HG02571 (cell line): ENCODE measurements around the gene TOR1A.
"Not testable (repeated sequence)": the region's sequence is repeated elsewhere in the genome, so short reads cannot be mapped to it uniquely, and the experiment has no call there.

Source experiments
- ATAC-seq: cut with Tn5 transposase; IDR thresholded peaks from one replicate; pipeline ENCODE4 v1.9.1; 2021; ENCODE audit warnings: mild to moderate bottlenecking, moderate library complexity; ENCODE audit not compliant: unreplicated experiment

The TOR1A gene

DNA sequence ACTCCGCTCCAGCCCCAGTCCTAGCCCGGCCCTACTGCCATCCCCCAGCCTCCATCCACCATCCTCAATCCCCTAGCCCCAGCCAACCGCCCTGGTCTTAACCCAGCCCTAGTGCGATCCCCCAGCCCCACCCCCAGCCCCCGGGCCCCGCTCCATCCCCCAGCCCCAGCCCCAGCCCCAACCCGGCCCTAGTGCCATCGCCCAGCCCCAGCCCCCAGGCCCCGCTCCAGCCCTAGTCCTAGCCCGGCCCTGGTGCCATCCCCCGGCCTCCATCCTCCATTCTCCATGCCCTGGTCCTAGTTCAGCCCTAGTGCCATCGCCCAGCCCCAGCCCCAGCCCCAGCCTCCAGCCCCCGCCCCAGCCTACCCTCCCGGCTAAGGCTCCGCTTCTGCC lies 398 bp downstream of the TOR1A start:
- ATAC-seq: peak; percentile 26

DNA sequence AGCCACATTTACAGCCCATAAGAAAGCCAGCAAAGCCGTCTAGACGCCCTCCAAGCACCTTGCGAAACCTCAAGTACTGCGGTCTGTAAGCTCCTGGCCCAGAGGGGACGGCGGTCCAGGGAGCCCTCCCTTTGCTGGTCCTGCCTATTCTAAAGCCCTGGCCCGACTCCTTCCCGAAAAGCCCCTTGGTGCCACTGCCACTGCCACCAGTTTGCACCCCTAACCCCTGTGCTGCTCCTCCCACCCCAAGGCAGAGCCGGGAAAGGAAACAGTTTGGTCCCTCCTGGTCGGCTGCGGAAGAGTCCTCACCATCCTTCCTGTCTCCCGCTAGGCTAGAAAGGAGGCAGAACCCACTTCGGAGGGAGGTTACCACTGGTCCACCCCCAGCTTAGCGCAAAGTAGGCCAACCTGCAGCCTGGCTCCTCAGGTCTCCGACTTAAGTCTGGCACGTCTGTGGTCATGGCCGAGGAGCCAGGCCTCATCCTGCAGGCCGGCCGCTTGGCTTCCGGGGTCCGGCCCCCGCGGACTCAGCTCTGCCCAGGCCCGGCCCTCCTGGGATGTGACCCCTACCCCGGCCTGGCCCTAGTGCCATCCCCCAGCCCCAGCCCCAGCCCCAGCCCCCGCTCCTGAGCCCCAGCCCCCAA lies 916 bp downstream of the TOR1A start:
- no peak for ATAC-seq

GRCh38 chr9:129816501-129817435 lies 7.2 kb downstream of the TOR1A start:
- ATAC-seq: no peak

DNA sequence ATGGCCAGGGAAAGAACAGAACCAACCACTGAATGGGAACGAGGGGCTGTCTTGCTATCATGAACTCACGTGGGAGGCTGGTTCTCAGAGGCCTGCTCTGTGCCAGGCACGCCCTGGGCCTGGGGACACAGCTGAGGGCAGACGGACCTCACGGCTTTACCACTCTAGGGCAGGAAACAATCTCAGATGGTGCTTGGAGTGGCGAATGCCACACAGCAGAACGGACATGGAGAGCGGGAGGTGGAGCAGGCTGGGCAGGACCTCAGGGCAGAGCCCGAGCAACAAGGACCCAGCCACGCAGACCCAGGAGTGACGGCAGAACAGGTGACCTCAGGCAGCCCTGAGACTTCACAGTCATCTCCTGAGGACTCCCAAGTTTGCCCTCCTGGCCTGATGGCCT lies 8.7 kb downstream of the TOR1A start:
- no peak for ATAC-seq

DNA sequence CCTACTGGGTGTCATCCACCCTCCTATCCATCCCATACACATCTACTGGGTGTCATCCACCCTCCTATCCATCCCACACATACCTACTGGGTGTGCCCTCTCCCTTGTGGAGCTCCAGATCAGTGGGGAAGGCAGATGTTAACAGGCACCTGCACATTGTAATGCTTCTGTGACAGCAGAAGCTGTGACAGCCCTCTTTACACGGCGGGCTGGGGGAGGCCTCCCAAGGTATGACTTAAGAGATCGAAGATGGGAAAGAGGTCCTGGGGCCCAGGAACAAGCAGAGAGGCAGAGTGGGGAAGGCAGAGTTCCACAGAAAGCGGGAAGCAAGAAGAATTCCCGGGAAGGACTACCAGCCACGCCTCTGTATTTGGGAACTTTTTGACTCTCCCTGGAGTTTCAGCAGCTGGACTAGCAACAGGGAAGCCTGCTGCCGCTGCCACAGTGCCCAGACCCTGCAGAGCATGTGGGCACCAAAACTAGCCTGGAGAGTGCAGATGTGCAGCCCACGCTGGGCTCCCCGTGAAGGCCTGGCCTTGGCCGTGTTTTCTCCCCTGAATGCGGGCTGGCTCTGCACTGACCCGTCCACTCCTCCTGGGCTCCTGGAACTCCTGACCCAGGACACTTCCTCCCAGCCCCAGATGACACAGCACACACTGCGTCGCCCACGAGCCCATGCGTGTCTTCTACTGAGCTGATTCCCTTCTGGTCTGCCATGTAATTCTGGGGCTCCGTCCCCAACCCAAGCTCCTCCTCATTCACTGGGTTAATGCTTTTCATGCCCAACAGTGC lies 9.3 kb downstream of the TOR1A start:
- no peak for ATAC-seq

- no peak for ATAC-seq
Measured at GRCh38 chr9:129813661-129814060, 10.3 kb downstream of the TOR1A start.

- ATAC-seq: no peak
Measured at GRCh38 chr9:129812385-129812784, 11.6 kb downstream of the TOR1A start.

- no peak for ATAC-seq
Measured at GRCh38 chr9:129811967-129812363, 12.0 kb downstream of the TOR1A start.

DNA sequence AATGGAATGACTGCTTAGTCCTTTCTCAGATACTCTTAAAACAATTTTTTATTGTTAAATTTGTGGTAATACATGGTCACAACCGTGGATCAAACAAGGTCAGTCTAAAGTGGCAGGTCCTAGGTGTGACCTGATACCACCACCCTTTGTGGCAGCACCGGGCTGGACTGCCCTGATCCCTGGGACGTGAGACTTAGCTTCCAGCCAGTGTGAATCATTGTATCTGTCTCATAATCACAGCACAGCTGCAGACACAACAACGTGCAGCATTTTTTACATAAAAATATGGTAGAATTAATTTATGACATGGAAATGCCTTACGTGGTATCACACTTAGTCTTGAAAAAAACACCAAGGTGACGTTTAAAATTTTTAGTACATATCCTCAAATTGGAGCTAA lies 13.1 kb downstream of the TOR1A start:
- no peak for ATAC-seq

GRCh38 chr9:129810116-129810515 lies 13.8 kb downstream of the TOR1A start:
- no peak for ATAC-seq

- ATAC-seq: no peak
Measured at GRCh38 chr9:129809346-129809745, 14.6 kb downstream of the TOR1A start.

- no peak for ATAC-seq
Measured at GRCh38 chr9:129806061-129806460, 17.9 kb downstream of the TOR1A start.

DNA sequence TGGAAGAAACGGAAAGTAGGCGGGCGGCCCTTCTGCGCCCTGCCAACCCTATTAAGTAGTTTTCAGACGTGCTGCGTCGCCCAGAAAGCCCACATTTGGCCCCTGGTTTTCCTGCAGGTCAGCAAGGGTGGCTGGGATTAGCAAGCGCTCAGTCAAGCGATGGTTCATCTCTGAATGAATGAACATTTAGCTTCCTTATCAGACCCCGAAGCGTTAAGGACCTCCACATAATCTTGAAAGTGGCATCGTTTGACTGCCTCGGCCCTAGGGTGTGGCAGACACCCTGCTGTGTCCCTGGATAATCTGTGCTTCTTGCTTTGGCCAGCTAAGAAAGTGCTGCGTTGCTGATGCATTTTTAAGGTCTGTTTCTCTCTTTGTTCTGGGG lies 20.3 kb downstream of the TOR1A start:
- no peak for ATAC-seq

GRCh38 chr9:129802833-129803675 lies 20.9 kb downstream of the TOR1A start, which contains the start of gene TOR1B:
TSS of gene TOR1B (plus strand) at chr9:129803184. CDS start at chr9:129803213, 29 bp downstream.
- peak; percentile 88 for ATAC-seq

DNA sequence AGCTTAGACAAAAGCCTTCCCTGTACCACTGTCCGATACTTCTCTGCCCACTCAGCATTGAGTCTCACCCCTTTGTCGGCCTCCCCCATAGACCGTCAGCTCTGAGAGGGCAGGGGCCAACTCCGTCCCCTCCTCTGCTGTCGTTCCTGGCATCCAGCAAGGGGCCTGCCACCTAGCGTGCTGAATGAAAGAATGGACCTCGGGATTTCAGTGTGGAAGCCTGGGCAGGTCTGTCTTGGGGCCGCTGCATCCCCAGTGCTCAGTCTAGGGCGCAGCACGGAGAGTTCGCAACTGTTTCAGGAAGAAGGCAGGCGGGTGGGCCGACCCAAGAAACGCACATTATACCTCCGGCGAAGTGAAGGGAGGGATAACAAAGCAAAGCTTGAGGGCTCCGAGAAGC lies 22.4 kb downstream of the TOR1A start:
- no peak for ATAC-seq

- ATAC-seq: no peak
Measured at GRCh38 chr9:129798973-129799372, 25.0 kb downstream of the TOR1A start.

- not testable (repeated sequence) for ATAC-seq
Measured at GRCh38 chr9:129796029-129796428, 27.9 kb downstream of the TOR1A start.

DNA sequence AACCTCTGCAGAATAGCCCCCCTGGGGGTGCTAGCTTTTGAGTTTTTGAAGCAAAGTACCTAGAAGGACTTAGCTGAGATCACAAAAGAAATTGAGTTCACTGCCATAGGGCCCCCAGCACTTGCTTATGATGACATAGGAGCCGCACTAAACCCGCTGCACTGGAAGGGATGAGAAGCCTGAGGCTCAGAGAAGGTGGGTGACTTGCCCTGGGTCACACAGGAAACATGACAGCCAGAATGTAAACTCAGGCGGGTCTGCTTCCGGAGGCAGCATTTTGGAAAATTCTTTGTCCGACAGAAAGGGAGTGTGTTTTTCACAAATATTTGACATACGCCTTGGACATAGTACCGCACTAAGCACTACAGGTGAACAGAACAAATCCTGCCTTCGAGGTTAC lies 29.4 kb downstream of the TOR1A start:
- no peak for ATAC-seq

DNA sequence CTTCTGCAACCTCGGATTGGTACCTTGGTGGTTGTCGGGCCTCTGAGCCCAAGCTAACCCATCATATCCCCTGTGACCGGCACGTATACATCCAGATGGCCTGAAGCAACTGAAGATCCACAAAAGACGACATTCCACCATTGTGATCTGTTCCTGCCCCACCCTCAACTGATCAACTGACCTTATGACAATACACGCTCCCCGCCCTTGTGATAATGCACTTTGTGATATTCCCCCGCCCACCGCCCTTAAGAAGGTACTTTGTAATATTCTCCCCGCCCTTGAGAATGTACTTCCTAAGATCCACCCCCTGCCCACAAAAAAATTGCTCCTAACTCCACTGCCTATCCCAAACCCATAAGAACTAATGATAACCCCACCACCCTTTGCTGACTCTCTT lies 37.5 kb downstream of the TOR1A start:
- no peak for ATAC-seq

GRCh38 chr9:129785866-129786265 lies 38.1 kb downstream of the TOR1A start:
- ATAC-seq: no peak
